H9 (cell line): Measurements from ENCODE around the gene MICU2. TPM values are rescaled to one million over a fixed set of nuclear protein-coding genes. Genes with fewer than 3 reads are reported as not detected.

Experiments used
- DNase-seq: peaks from one replicate; pipeline ENCODE4 v3.0.0-alpha.2; 2017
- H2AFZ ChIP-seq: one replicate; pipeline ENCODE4 v1.6.1; 2013; ENCODE audit warnings: mild to moderate bottlenecking, low read length, control low read depth, moderate library complexity
- H2AK5ac ChIP-seq: 2 replicates; pipeline ENCODE4 v1.6.1; 2013; ENCODE audit warnings: low read length, control low read depth, mixed read lengths; ENCODE audit not compliant: insufficient read length
- H2BK120ac ChIP-seq: one replicate; pipeline ENCODE4 v1.6.1; 2013; ENCODE audit warnings: low read depth, mild to moderate bottlenecking, low read length, control low read depth, inconsistent platforms; ENCODE audit not compliant: poor library complexity, severe bottlenecking
- H2BK12ac ChIP-seq: 2 replicates; pipeline ENCODE4 v1.6.1; 2013; ENCODE audit warnings: low read length, control low read depth, mixed read lengths, low read depth; ENCODE audit not compliant: insufficient read length
- H2BK15ac ChIP-seq: 2 replicates; pipeline ENCODE4 v1.6.1; 2013; ENCODE audit warnings: low read depth, low read length, control low read depth
- H2BK20ac ChIP-seq: one replicate; pipeline ENCODE4 v1.6.1; 2013; ENCODE audit warnings: low read depth, mild to moderate bottlenecking, low read length, control low read depth, inconsistent platforms; ENCODE audit not compliant: poor library complexity, severe bottlenecking
- H2BK5ac ChIP-seq: 2 replicates; pipeline ENCODE4 v1.6.1; 2013; ENCODE audit warnings: low read length, control low read depth, mixed read lengths; ENCODE audit not compliant: insufficient read length
- H3K14ac ChIP-seq: 2 replicates; pipeline ENCODE4 v1.6.1; 2013; ENCODE audit warnings: low read length, control low read depth; ENCODE audit not compliant: insufficient read depth
- H3K18ac ChIP-seq: 2 replicates; pipeline ENCODE4 v1.6.1; 2013; ENCODE audit warnings: low read depth, mild to moderate bottlenecking, mixed read lengths, low read length, control low read depth; ENCODE audit not compliant: insufficient read length
- H3K23ac ChIP-seq: 2 replicates; pipeline ENCODE4 v1.6.1; 2013; ENCODE audit warnings: low read length, control low read depth, mixed read lengths, low read depth; ENCODE audit not compliant: insufficient read length
- H3K23me2 ChIP-seq: 2 replicates; pipeline ENCODE4 v1.6.1; 2013; ENCODE audit warnings: low read depth, mild to moderate bottlenecking, mixed read lengths, low read length, control low read depth; ENCODE audit not compliant: insufficient read length, poor library complexity, severe bottlenecking
- H3K27ac ChIP-seq: 2 replicates; pipeline ENCODE4 v1.5.1; 2013; ENCODE audit warnings: low read length, control low read depth, mixed read lengths, low read depth; ENCODE audit not compliant: insufficient read length
- H3K27me3 ChIP-seq: 2 replicates; pipeline ENCODE4 v1.6.1; 2013; ENCODE audit warnings: low read length, control low read depth, inconsistent platforms; ENCODE audit not compliant: insufficient read depth
- H3K4ac ChIP-seq: 2 replicates; pipeline ENCODE4 v1.6.1; 2013; ENCODE audit warnings: low read depth, mild to moderate bottlenecking, control low read depth, inconsistent platforms, low read length, moderate library complexity
- H3K4me1 ChIP-seq: 2 replicates; pipeline ENCODE4 v1.6.1; 2013; ENCODE audit warnings: low read length, control low read depth, inconsistent platforms; ENCODE audit not compliant: insufficient read depth
- H3K4me2 ChIP-seq: 2 replicates; pipeline ENCODE4 v1.6.1; 2013; ENCODE audit warnings: low read length, control low read depth, mixed read lengths; ENCODE audit not compliant: insufficient read length, insufficient read depth
- H3K56ac ChIP-seq: 2 replicates; pipeline ENCODE4 v1.6.1; 2013; ENCODE audit warnings: low read depth, mild to moderate bottlenecking, mixed read lengths, low read length, control low read depth; ENCODE audit not compliant: insufficient read length
- H3K79me1 ChIP-seq: 2 replicates; pipeline ENCODE4 v1.6.1; 2013; ENCODE audit warnings: low read depth, mild to moderate bottlenecking, moderate library complexity, low read length, control low read depth, inconsistent platforms; ENCODE audit not compliant: insufficient read depth, poor library complexity, severe bottlenecking
- H3K79me2 ChIP-seq: 2 replicates; pipeline ENCODE4 v1.6.1; 2013; ENCODE audit warnings: low read length, control low read depth, inconsistent platforms; ENCODE audit not compliant: insufficient read depth
- H3K9ac ChIP-seq: 2 replicates; pipeline ENCODE4 v1.6.1; 2013; ENCODE audit warnings: low read length, control low read depth, mixed read lengths; ENCODE audit not compliant: insufficient read length; ENCODE audit errors: extremely low read depth
- H3K9me3 ChIP-seq: one replicate; pipeline ENCODE4 v1.6.1; 2013; ENCODE audit warnings: low read depth, low read length, inconsistent platforms; ENCODE audit not compliant: control insufficient read depth
- H3T11ph ChIP-seq: one replicate; pipeline ENCODE4 v1.6.1; 2013; ENCODE audit warnings: mild to moderate bottlenecking, low read length, control low read depth, inconsistent platforms
- H4K20me1 ChIP-seq: one replicate; pipeline ENCODE4 v1.6.1; 2013; ENCODE audit not compliant: control insufficient read depth, insufficient read length, insufficient read depth
- H4K5ac ChIP-seq: 2 replicates; pipeline ENCODE4 v1.6.1; 2013; ENCODE audit warnings: low read depth, mild to moderate bottlenecking, mixed read lengths, low read length, control low read depth; ENCODE audit not compliant: insufficient read length
- H4K8ac ChIP-seq: replicated peaks from 2 replicates; pipeline ENCODE4 v1.6.1; 2013; ENCODE audit warnings: low read length, control low read depth, mixed read lengths, low read depth; ENCODE audit not compliant: insufficient read length
- H4K91ac ChIP-seq: 2 replicates; pipeline ENCODE4 v1.6.1; 2013; ENCODE audit warnings: low read depth, mild to moderate bottlenecking, moderate library complexity, mixed read lengths, low read length, control low read depth; ENCODE audit not compliant: insufficient read length
- H3K27ac Mint-ChIP-seq, 3 experiments: 2 replicates in 2 of 3; 3 replicates in 1 of 3; pipeline ENCODE4 v1.8.0; 2020 to 2021; ENCODE audit warnings: mixed read lengths in 3 of 3, mild to moderate bottlenecking in 1 of 3, moderate library complexity in 1 of 3
- H3K27me3 Mint-ChIP-seq: 2 replicates; pipeline ENCODE4 v1.8.0; 2021; ENCODE audit warnings: low read depth, mild to moderate bottlenecking, moderate library complexity, mixed read lengths
- H3K36me3 Mint-ChIP-seq, 3 experiments: 2 replicates in 2 of 3; 3 replicates in 1 of 3; pipeline ENCODE4 v1.8.0; 2020 to 2021; ENCODE audit warnings: low read depth in 3 of 3, mixed read lengths in 3 of 3; ENCODE audit not compliant: insufficient read depth in 1 of 3
- H3K4me1 Mint-ChIP-seq, 2 experiments: 2 replicates each; pipeline ENCODE4 v1.8.0; 2020; ENCODE audit warnings: mixed read lengths in 2 of 2
- H3K4me3 Mint-ChIP-seq, 2 experiments: 2 replicates in 1 of 2; 3 replicates in 1 of 2; pipeline ENCODE4 v1.8.0; 2020 to 2021; ENCODE audit warnings: mild to moderate bottlenecking in 2 of 2, mixed read lengths in 2 of 2, moderate library complexity in 1 of 2
- H3K9me3 Mint-ChIP-seq, 2 experiments: 2 replicates in 1 of 2; 3 replicates in 1 of 2; pipeline ENCODE4 v1.8.0; 2020; ENCODE audit warnings: mild to moderate bottlenecking in 2 of 2, mixed read lengths in 2 of 2, moderate library complexity in 1 of 2
- CTCF ChIP-seq: fragments of 200-600 bp; sonication (generic); conservative IDR thresholded peaks from 3 replicates; pipeline ENCODE4 v1.8.0; 2021; ENCODE audit warnings: antibody characterized with exemption, mild to moderate bottlenecking
- WGBS: extraction: QIAGEN DNeasy Blood & Tissue Kit; methylation state at CpG from one replicate; pipeline ENCODE4 v1.1.7; 2013; ENCODE audit warnings: missing lambda C conversion rate, low lambda C conversion rate, mixed read lengths; ENCODE audit not compliant: insufficient read length; ENCODE audit errors: extremely low coverage; 5-methylcytosine and 5-hydroxymethylcytosine counted together
- total RNA-seq: library from RNA; stranded (reverse); gene quantifications from 2 replicates; pipeline ENCODE4 v1.2.1, GENCODE V29; 2021

Gene MICU2
- total RNA-seq, 1 experiment from 2014 or later: 38.4 TPM

- DNase-seq: no peak
- WGBS: no CpG with 5 or more reads among the region's 6 CpGs
- Histone ChIP-seq H4K20me1 (no peaks in the 10 kb centered on the region), H3K27ac (no peak overlapping the region), H3K4ac (no peak overlapping the region), H3K79me1 (no peaks in the 10 kb centered on the region), H3K9ac (no peak overlapping the region), H2BK5ac (no peak overlapping the region), H3K23me2 (no peaks in the 10 kb centered on the region), H4K91ac (no peak overlapping the region), H3T11ph (no peak overlapping the region), H3K4me2 (no peak overlapping the region), H3K23ac (no peak overlapping the region), H3K79me2 (no peaks in the 10 kb centered on the region), H3K56ac (no peak overlapping the region), H3K14ac (no peak overlapping the region), H4K8ac (no peak overlapping the region), H4K5ac (no peak overlapping the region), H2BK120ac (no peak overlapping the region), H3K4me1 (no peaks in the 10 kb centered on the region), H3K9me3 (no peaks in the 10 kb centered on the region), H2BK15ac (no peak overlapping the region), H3K18ac (no peak overlapping the region), H2BK12ac (no peak overlapping the region), H2BK20ac (no peak overlapping the region), H2AK5ac (no peak overlapping the region), H2AFZ (no peak overlapping the region), H3K27me3 (no peaks in the 10 kb centered on the region)
- no peak overlapping the region for H3K27ac Mint-ChIP-seq
- H3K4me3 Mint-ChIP-seq: no peak overlapping the region
- peaks cover 8 to 17% of the 10 kb centered on the region in 2 experiments for H3K4me1 Mint-ChIP-seq
- no peak for TF ChIP-seq CTCF
- H3K9me3 Mint-ChIP-seq: peaks cover 3 to 5% of the 10 kb centered on the region in 2 experiments; a peak in 4 of 5 replicates
- no peaks in the 10 kb centered on the region; a peak in 1 of 7 replicates for H3K36me3 Mint-ChIP-seq
- H3K27me3 Mint-ChIP-seq: no peaks in the 10 kb centered on the region
Observed at GRCh38 chr13:21475115-21475514, 128.9 kb downstream of the MICU2 start.
